ENCODE data around the gene ARHGEF37. TPM values are rescaled to one million over a fixed set of nuclear protein-coding genes. Genes with fewer than 3 reads are reported as not detected.

ARHGEF37 gene
- total RNA-seq, 1 donor from 2014 or later: 2.1 TPM

- no peak overlapping the region for H3K27ac ChIP-seq (ENCODE audit: low read depth, low read length)
- H3K4me3 ChIP-seq (ENCODE audit: low read length in 3 of 3): no peak overlapping the region
- H3K4me1 ChIP-seq (ENCODE audit: control insufficient read depth in 3 of 3, insufficient read depth in 3 of 3, low read length in 3 of 3): peaks cover 15 to 31% (median 23%) of the 10 kb centered on the region in 3 donors
- H3K36me3 ChIP-seq (ENCODE audit: control insufficient read depth in 3 of 3, insufficient read depth in 3 of 3, low read length in 3 of 3): peaks cover 22 to 35% (median 24%) of the 10 kb centered on the region in 3 donors
- H3K27me3 ChIP-seq (ENCODE audit: control insufficient read depth in 3 of 3, insufficient read depth in 3 of 3, low read length in 3 of 3): no peaks in the 10 kb centered on the region
- H3K9ac ChIP-seq (ENCODE audit: low read depth in 1 of 3, low read length in 3 of 3): peak overlapping the region in 1 of 3 donors; percentile 18
- H3K9me3 ChIP-seq (ENCODE audit: control insufficient read depth in 3 of 3, low read length in 3 of 3): no peaks in the 10 kb centered on the region
Measured at GRCh38 chr5:149605998-149606724, 24.9 kb downstream of the ARHGEF37 start.

GRCh38 chr5:149608936-149609545 lies 27.7 kb downstream of the ARHGEF37 start:
- H3K4me1 ChIP-seq (ENCODE audit: control insufficient read depth in 3 of 3, insufficient read depth in 3 of 3, low read length in 3 of 3): peaks cover 13 to 27% (median 22%) of the 10 kb centered on the region in 3 donors
- no peaks in the 10 kb centered on the region for H3K9me3 ChIP-seq (ENCODE audit: control insufficient read depth in 3 of 3, low read length in 3 of 3)
- H3K9ac ChIP-seq (ENCODE audit: low read depth in 1 of 3, low read length in 3 of 3): no peak overlapping the region
- no peak overlapping the region for H3K4me3 ChIP-seq (ENCODE audit: low read length in 3 of 3)
- no peak overlapping the region for H3K27ac ChIP-seq (ENCODE audit: low read depth, low read length)
- H3K27me3 ChIP-seq (ENCODE audit: control insufficient read depth in 3 of 3, insufficient read depth in 3 of 3, low read length in 3 of 3): no peaks in the 10 kb centered on the region
- peaks cover 11 to 24% (median 16%) of the 10 kb centered on the region in 3 donors for H3K36me3 ChIP-seq (ENCODE audit: control insufficient read depth in 3 of 3, insufficient read depth in 3 of 3, low read length in 3 of 3)

- peaks cover 11 to 23% (median 16%) of the 10 kb centered on the region in 3 donors for H3K36me3 ChIP-seq (ENCODE audit: control insufficient read depth in 3 of 3, insufficient read depth in 3 of 3, low read length in 3 of 3)
- no peak overlapping the region for H3K9ac ChIP-seq (ENCODE audit: low read depth in 1 of 3, low read length in 3 of 3)
- H3K9me3 ChIP-seq (ENCODE audit: control insufficient read depth in 3 of 3, low read length in 3 of 3): no peaks in the 10 kb centered on the region
- no peak overlapping the region for H3K4me3 ChIP-seq (ENCODE audit: low read length in 3 of 3)
- peaks cover 17 to 32% (median 27%) of the 10 kb centered on the region in 3 donors for H3K4me1 ChIP-seq (ENCODE audit: control insufficient read depth in 3 of 3, insufficient read depth in 3 of 3, low read length in 3 of 3)
- no peak overlapping the region for H3K27ac ChIP-seq (ENCODE audit: low read depth, low read length)
- H3K27me3 ChIP-seq (ENCODE audit: control insufficient read depth in 3 of 3, insufficient read depth in 3 of 3, low read length in 3 of 3): no peaks in the 10 kb centered on the region
Measured at GRCh38 chr5:149609640-149610219, 28.4 kb downstream of the ARHGEF37 start.

GRCh38 chr5:149610589-149611255 lies 29.4 kb downstream of the ARHGEF37 start:
- H3K4me1 ChIP-seq (ENCODE audit: control insufficient read depth in 3 of 3, insufficient read depth in 3 of 3, low read length in 3 of 3): peaks cover 16 to 31% (median 28%) of the 10 kb centered on the region in 3 donors
- H3K9me3 ChIP-seq (ENCODE audit: control insufficient read depth in 3 of 3, low read length in 3 of 3): no peaks in the 10 kb centered on the region
- no peak overlapping the region for H3K27ac ChIP-seq (ENCODE audit: low read depth, low read length)
- no peak overlapping the region for H3K9ac ChIP-seq (ENCODE audit: low read depth in 1 of 3, low read length in 3 of 3)
- H3K4me3 ChIP-seq (ENCODE audit: low read length in 3 of 3): no peak overlapping the region
- peaks cover 11 to 23% (median 16%) of the 10 kb centered on the region in 3 donors for H3K36me3 ChIP-seq (ENCODE audit: control insufficient read depth in 3 of 3, insufficient read depth in 3 of 3, low read length in 3 of 3)
- H3K27me3 ChIP-seq (ENCODE audit: control insufficient read depth in 3 of 3, insufficient read depth in 3 of 3, low read length in 3 of 3): no peaks in the 10 kb centered on the region

DNA sequence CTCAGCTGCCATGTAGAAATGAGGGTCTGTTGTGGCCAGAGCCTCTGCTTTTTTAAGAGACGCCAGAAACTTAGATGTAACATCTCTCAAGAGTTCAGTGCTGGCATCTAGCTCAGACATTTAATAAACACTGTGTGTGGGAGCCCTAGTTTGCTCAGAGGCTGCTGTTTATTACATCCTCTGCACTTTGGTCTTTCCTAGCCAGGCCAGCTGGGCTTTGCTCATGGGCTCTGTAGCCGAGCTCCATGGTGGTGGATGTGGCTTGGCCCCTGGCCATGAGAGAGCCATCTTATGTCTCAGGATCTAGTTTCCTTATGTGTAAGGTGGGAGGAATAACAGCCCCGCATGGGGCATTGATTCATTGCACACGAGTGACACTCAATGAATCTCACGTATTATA lies 30.0 kb downstream of the ARHGEF37 start:
- Histone ChIP-seq H3K4me3 (ENCODE audit: low read length in 3 of 3) (no peak overlapping the region), H3K9me3 (ENCODE audit: control insufficient read depth in 3 of 3, low read length in 3 of 3) (no peaks in the 10 kb centered on the region), H3K4me1 (ENCODE audit: control insufficient read depth in 3 of 3, insufficient read depth in 3 of 3, low read length in 3 of 3) (peaks cover 12 to 25% (median 21%) of the 10 kb centered on the region in 3 donors), H3K27me3 (ENCODE audit: control insufficient read depth in 3 of 3, insufficient read depth in 3 of 3, low read length in 3 of 3) (no peaks in the 10 kb centered on the region), H3K36me3 (ENCODE audit: control insufficient read depth in 3 of 3, insufficient read depth in 3 of 3, low read length in 3 of 3) (peaks cover 16 to 23% (median 16%) of the 10 kb centered on the region in 3 donors), H3K9ac (ENCODE audit: low read depth in 1 of 3, low read length in 3 of 3) (peak overlapping the region in 1 of 3 donors; percentile 38), H3K27ac (ENCODE audit: low read depth, low read length) (no peak overlapping the region)

DNA sequence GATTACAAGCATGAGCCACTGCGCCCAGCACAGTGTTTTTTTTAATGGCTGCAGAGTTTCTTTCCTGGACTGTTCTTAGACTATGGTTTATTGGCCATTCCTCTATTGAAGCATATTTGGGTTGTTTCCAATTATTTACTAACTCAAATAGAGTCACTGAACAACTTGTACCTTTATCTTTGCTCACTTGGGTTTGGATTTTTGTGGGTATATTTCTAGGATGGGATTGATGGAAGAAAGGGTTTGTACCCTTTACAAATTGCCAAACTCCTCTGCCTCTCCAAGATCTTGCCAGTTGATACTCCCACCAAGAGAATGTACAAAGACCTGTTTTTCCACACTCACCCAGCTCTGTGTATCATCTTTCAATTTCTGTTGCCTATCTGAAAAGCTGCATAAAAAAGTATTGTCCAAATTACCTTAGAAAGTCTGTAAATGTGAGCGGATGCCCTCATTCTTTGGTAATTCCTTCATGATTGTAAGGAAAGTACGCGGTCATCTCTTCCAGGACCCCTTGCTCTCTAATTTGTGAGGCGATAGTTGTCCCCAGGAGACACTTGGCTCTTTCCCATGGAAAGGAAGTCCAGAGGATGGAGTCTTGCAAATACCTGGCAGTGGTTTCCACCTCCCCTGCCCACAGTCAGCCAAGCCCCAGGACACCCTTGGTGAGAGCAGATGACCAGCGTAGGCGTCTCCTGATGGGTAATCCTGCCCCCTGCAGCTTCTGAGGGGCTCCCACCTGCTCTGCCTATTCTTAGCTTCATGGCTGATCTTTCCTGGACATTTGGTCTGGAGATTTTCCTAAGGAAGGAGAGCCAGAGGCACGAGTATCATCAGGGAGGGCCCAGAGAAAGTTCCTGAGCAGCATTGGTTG lies 33.0 kb downstream of the ARHGEF37 start:
- no peaks in the 10 kb centered on the region for H3K9me3 ChIP-seq (ENCODE audit: control insufficient read depth in 3 of 3, low read length in 3 of 3)
- peaks cover 25 to 36% (median 31%) of the 10 kb centered on the region in 3 donors for H3K36me3 ChIP-seq (ENCODE audit: control insufficient read depth in 3 of 3, insufficient read depth in 3 of 3, low read length in 3 of 3)
- no peaks in the 10 kb centered on the region for H3K27me3 ChIP-seq (ENCODE audit: control insufficient read depth in 3 of 3, insufficient read depth in 3 of 3, low read length in 3 of 3)
- no peak overlapping the region for H3K4me3 ChIP-seq (ENCODE audit: low read length in 3 of 3)
- H3K9ac ChIP-seq (ENCODE audit: low read depth in 1 of 3, low read length in 3 of 3): peak overlapping the region in 1 of 3 donors; percentile 30
- peaks cover 21 to 33% (median 24%) of the 10 kb centered on the region in 3 donors for H3K4me1 ChIP-seq (ENCODE audit: control insufficient read depth in 3 of 3, insufficient read depth in 3 of 3, low read length in 3 of 3)
- no peak overlapping the region for H3K27ac ChIP-seq (ENCODE audit: low read depth, low read length)

- H3K4me1 ChIP-seq (ENCODE audit: control insufficient read depth in 3 of 3, insufficient read depth in 3 of 3, low read length in 3 of 3): peaks cover 20 to 31% (median 23%) of the 10 kb centered on the region in 3 donors
- no peaks in the 10 kb centered on the region for H3K27me3 ChIP-seq (ENCODE audit: control insufficient read depth in 3 of 3, insufficient read depth in 3 of 3, low read length in 3 of 3)
- H3K9ac ChIP-seq (ENCODE audit: low read depth in 1 of 3, low read length in 3 of 3): no peak overlapping the region
- no peak overlapping the region for H3K27ac ChIP-seq (ENCODE audit: low read depth, low read length)
- H3K9me3 ChIP-seq (ENCODE audit: control insufficient read depth in 3 of 3, low read length in 3 of 3): no peaks in the 10 kb centered on the region
- H3K4me3 ChIP-seq (ENCODE audit: low read length in 3 of 3): no peak overlapping the region
- peaks cover 16 to 26% (median 19%) of the 10 kb centered on the region in 3 donors for H3K36me3 ChIP-seq (ENCODE audit: control insufficient read depth in 3 of 3, insufficient read depth in 3 of 3, low read length in 3 of 3)
Measured at GRCh38 chr5:149615976-149616375, 34.7 kb downstream of the ARHGEF37 start.

DNA sequence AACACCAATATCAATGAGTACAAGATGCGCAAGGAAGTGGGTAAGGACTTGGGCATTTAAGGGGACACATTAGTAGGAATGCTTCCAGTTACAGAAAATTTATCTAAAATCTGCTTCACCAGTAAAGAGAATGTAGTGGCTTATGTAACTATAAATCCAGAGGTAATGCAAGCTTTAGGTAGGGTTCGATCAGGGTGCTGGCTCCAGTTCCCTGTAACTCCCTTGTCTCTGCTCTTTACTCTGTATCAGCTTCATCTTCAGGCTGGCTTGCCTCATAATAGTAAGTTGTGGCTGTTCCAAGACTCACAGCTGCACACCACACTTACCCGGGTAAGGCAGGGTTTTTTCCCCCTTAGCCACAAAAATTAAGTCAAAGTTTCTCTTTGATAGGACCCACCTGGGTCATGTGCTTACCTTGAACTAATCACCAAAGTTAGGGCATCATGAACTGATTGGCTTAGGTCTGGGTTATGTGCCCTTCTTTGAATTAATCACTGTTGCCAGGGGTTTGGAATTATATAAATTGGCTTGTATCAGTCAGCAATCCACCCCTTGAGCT lies 35.5 kb downstream of the ARHGEF37 start:
- no peak overlapping the region for H3K9ac ChIP-seq (ENCODE audit: low read depth in 1 of 3, low read length in 3 of 3)
- H3K27ac ChIP-seq (ENCODE audit: low read depth, low read length): no peak overlapping the region
- H3K4me3 ChIP-seq (ENCODE audit: low read length in 3 of 3): no peak overlapping the region
- peaks cover 21 to 32% (median 22%) of the 10 kb centered on the region in 3 donors for H3K36me3 ChIP-seq (ENCODE audit: control insufficient read depth in 3 of 3, insufficient read depth in 3 of 3, low read length in 3 of 3)
- no peaks in the 10 kb centered on the region for H3K27me3 ChIP-seq (ENCODE audit: control insufficient read depth in 3 of 3, insufficient read depth in 3 of 3, low read length in 3 of 3)
- H3K9me3 ChIP-seq (ENCODE audit: control insufficient read depth in 3 of 3, low read length in 3 of 3): no peaks in the 10 kb centered on the region
- peaks cover 16 to 25% (median 18%) of the 10 kb centered on the region in 3 donors for H3K4me1 ChIP-seq (ENCODE audit: control insufficient read depth in 3 of 3, insufficient read depth in 3 of 3, low read length in 3 of 3)
